GM19395 (cell line): ENCODE results near the gene CDC14B.

Source experiments
- ATAC-seq: cut with Tn5 transposase; IDR thresholded peaks from one replicate; pipeline ENCODE4 v1.9.1; 2021; ENCODE audit warnings: mild to moderate bottlenecking, moderate library complexity; ENCODE audit not compliant: unreplicated experiment

The CDC14B gene

GRCh38 chr9:96489482-96489979, 130.1 kb downstream of the CDC14B start:
- ATAC-seq = no peak

DNA sequence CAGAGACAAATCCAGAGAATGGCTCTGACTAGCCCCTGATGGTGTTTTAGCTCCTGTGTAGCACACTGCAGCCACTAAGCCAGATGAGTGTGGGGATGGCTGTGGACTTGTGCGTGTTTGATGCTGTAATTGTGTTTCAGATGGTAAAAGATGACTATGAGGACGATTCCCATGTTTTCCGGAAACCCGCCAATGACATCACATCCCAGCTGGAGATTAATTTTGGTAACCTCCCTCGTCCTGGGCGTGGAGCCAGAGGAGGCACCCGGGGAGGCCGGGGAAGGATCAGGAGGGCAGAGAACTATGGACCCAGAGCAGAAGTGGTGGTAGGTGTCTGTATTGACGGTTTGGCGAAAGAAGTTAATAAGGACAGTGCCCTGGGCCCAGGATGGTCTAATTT, 131.7 kb downstream of the CDC14B start:
- ATAC-seq = no peak

- no peak for ATAC-seq
Measured at GRCh38 chr9:96487029-96487396, 132.6 kb downstream of the CDC14B start.

DNA sequence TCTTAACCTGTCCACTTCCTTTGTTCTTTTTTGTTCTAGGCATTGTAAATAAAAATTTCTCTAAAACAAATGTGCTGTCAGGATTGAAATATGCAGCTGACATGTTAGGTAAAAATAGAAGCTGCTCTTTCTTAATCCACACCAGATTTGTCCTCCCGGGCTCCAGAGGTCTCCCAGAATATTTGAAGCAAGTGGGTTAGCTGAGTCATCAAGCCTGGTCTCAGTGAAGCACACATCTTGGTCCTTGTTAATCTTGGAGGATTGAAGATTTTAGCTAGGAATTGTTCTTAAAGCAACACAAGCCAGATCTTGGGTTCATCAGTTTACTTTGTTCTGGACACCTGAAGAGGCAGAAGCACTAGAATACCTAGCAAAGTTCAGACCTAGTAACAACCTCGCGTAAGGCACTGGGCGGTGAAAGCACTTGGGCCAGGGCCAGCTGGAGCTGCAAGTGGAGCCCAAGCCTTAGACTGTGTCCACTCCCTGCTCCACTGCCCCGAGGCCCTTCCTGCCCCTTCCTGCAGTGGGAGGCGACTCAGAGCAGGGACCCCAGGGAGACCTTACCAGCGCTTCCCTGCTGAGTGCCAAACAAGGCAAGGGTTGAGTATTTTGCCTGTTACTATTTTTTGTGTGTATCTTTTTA, 133.1 kb downstream of the CDC14B start:
- ATAC-seq = no peak

DNA sequence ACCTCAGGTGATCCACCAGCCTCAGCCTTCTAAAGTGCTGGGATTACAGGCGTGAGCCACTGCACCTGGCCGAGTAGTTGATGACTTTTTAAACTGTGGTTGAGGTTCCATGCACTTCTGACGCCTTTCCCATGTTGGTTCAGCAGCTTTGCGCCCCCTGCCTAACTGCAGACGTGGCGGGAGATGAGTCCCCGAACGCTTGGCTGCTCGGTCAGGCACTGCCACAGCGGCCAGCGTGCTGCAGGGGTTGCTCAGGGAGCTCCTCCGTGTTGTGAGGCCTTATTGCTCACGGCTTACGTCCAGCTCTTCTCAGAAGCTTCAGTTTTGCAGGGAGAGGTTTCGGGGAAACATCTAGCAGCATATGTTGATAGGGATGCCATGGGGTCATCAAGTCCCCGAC, 134.4 kb downstream of the CDC14B start:
- no peak for ATAC-seq

DNA sequence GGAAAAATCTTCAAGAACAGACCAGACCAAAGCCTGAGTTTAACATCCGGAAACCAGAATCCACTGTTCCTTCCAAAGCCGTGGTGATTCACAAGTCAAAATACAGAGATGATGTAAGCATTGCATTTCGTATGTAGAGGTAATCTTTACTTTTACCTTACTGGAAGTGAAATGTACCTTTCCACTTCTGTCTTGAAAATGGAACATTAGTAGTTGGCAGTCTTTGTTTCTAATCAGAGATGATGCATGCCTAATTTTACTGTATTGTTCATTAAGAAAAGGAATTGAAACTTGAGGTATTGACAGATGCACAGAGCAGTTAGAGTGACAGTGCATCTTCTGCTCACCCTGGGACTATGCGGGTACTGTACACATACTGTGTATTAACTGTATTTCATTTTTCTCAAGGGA, 135.1 kb downstream of the CDC14B start:
- peak; percentile 97 for ATAC-seq

GRCh38 chr9:96483733-96484390, 135.8 kb downstream of the CDC14B start:
- no peak for ATAC-seq

DNA sequence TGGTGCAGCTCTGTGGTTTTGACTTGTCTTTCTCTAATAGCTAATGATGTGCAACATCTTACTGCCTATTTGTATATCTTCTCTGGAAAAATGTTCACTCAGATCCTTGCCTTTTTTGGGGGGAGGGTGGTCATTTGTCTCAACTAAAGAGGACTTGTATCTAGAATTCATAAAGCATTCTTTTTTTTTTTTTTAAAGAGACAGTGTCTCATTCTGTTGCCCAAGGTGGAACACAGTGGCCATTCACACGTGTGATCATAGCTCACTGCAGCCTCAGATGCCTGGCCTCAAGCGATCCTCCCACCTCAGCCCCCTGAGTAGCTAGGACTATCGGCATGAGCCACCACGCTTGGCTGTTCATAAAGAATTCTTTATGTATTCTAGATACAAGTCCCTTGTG, 136.4 kb downstream of the CDC14B start:
- ATAC-seq = no peak

- no peak for ATAC-seq
Measured at GRCh38 chr9:96482476-96482875, 137.2 kb downstream of the CDC14B start.

GRCh38 chr9:96480736-96481135, 138.9 kb downstream of the CDC14B start:
- ATAC-seq = no peak

- ATAC-seq = peak; percentile 77
Measured at GRCh38 chr9:96478829-96479371, 140.7 kb downstream of the CDC14B start.

DNA sequence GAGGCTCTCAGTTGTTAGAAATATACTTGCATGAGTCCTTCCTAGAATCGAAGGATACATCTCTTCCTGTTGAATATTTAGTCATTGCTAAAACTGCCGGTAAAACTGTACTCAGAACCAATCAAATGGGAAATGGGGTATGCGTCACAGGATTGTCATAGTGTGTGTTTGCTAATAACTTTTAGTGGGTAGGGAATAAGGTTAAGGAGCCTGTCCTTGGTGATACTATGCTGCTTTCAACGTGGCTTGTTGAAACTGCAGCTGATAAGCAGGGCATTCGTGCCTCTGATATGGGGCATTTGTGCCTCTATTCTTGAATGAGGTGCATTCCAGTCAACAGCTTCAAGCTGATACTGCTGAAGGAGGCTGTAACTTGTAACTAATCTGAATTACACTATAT, 143.1 kb downstream of the CDC14B start:
- ATAC-seq = no peak

DNA sequence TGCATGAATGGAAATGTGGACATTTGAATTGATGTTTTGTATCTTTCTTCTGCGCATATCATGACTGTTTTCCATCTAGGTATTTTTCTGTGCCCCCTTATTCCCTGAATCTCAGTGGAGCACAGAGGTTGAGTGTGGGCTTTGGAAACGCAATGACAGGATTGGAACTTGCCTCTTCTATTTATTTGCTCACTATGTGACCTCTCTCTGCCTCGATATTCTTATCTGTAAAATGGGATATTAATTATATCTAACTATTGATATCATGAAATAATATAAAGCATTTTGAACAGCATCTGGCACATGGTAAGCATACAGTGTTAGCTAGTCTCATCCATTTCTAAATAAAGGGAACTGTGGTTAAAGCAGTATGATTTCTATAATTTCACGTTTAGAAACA, 143.6 kb downstream of the CDC14B start:
- ATAC-seq = no peak

DNA sequence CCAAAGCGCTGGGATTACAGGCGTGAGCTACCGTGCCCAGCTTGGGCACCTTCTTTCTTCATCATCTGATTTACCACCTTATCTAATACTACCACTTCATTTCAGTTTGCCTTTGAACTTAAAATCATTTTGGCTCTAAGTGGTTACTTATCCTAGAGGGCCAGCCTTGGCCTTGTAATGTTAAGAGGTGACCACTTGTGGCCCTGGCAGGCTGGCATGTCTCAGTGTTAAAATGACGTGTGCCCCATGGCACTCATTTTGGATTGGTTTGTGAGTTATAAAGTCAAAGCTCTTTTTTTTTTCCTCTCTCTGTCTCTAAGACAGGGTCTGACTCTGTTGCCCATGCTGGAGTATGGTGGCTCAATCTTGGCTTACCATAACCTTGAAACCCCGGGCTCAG, 151.9 kb downstream of the CDC14B start:
- no peak for ATAC-seq

GRCh38 chr9:96464426-96464825, 155.2 kb downstream of the CDC14B start:
- no peak for ATAC-seq

DNA sequence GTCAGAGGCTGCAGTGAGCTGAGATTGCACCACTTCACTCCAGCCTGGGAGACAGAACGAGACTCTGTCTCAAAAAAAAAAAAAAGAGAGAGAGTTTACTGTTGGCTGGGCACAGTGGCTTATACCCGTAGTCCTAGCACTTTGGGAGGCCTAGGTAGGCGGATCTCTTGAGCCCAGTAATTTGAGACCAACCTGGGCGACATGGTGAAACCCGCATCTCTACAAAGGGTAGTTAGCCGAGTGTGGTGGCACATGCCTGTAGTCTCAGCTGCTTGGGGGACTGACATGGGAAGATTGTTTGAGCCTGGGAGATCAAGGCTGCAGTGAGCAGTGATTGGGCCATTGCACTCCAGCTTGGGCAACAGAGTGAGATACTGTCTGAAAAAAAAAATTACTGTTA, 157.1 kb downstream of the CDC14B start:
- no peak for ATAC-seq

DNA sequence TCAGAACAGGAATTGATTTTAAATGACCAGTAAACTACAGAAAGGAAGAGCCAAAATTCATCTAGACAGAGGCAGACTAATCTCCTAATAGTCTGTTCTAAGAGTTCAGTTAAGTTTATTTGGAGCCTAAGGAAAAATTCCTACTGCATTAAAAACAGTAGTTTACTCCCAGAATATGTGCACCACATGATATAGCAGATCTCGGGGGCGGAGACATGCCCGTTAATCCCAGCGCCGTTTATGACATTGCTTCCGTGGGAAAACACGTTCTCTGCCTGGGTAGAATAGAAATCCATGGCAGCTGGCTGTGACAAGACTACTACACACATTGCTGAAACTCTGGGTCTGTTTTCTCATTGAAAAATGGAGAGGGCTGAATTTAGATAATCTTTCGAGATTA, 158.3 kb downstream of the CDC14B start:
- ATAC-seq = no peak

GRCh38 chr9:96460882-96461281, 158.8 kb downstream of the CDC14B start:
- ATAC-seq = no peak

DNA sequence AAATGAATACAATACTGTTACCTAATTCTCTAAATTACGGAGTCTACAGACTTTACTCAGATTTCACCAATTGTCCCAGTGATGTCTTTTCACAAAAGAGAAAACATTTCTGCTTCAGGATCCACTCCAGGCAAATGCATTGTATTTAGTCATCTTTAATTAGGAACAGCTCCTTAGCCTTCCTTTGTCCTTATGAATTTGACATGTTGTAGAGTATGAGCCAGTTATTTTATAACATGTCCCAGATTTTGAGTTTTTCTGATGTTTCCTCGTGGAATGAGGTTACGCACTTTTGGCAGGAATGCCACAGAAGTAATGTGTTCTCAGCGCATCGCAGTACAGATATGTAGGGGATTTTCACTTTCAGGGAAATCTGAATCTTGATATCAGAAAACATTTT, 159.2 kb downstream of the CDC14B start:
- ATAC-seq = no peak

DNA sequence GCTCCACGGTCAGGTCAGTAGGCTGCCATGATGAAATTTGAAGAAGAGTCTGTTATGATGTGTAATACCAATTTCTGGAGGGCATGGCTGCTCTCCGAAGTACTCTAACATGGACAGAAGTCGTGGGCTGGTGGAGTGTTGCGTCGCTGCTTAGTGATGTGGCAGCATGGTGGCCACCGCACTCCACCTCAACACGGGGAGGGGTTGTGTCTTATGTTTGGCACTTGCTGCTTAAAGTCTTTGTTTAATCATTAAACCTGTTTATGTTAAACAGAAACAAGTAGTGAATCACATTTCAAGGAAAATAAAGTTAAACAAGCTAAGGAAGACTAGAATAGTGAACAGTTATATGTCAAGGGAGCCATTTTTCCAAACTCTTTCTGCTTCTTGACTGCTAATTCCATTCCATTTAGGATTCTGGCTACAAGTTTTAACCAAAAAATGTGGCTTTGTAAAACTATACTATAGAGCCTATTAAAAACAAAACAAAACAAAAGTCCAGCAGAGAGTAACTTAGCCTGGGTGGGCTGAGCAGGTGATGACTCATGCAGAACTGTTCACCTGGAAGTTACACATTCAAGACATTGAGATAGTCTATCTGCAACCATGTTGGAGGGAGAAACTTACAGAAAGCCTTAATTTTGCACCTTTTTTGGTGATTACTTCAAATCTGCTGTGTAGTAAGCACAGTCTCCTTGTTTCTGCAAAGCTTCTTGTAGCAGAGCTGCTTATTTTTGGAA, 160.2 kb downstream of the CDC14B start:
- no peak for ATAC-seq

- no peak for ATAC-seq
Measured at GRCh38 chr9:96458226-96458625, 161.4 kb downstream of the CDC14B start.

- no peak for ATAC-seq
Measured at GRCh38 chr9:96457266-96457665, 162.4 kb downstream of the CDC14B start.
